IMR-90 (cell line): ENCODE results near the gene MRPS24.

Source experiments
- BHLHE40 ChIP-seq: fragments of 150-350 bp; IDR thresholded peaks from 2 replicates; pipeline ENCODE4 v1.6.1; 2016; ENCODE audit warnings: mild to moderate bottlenecking, low read depth, low read length
- ELK1 ChIP-seq: fragments of 150-350 bp; IDR thresholded peaks from 2 replicates; pipeline ENCODE4 v1.6.1; 2016; ENCODE audit warnings: low read depth, mild to moderate bottlenecking, low read length, moderate library complexity, borderline replicate concordance
- POLR2A ChIP-seq: IDR thresholded peaks from 2 replicates; pipeline ENCODE4 v1.6.1; 2012; ENCODE audit warnings: mild to moderate bottlenecking, low read depth, low read length
- RCOR1 ChIP-seq: IDR thresholded peaks from 2 replicates; pipeline ENCODE4 v1.6.1; 2012; ENCODE audit warnings: mild to moderate bottlenecking, low read length, improper control_type of control experiment; ENCODE audit not compliant: insufficient replicate concordance
- SMC3 ChIP-seq: fragments of 150-350 bp; IDR thresholded peaks from 2 replicates; pipeline ENCODE4 v1.6.1; 2016; ENCODE audit warnings: low read depth, mild to moderate bottlenecking, antibody characterized with exemption, low read length, moderate library complexity
- TF ChIP-seq, protein P1 (sequence below): conservative IDR thresholded peaks from 2 replicates; pipeline ENCODE4 v1.5.1; 2012; ENCODE audit warnings: mild to moderate bottlenecking, low read depth, low read length, improper control_type of control experiment

DNA sequence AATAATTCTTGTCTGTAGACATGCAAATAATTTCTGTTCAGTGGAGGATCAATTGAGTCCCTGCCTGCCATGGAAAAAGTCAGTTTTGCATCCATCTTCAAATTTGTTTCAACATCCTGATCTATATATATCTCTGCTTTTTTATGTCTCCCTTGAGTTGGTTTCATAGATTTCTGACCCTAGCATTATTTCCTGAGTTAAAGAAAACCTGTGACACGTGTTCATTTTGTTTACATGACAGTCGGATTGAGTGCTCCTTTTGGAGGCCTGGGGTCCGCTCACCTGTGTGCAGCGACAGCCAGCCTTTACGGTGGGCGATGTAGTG is 674 bp downstream of the MRPS24 start:
- TF ChIP-seq POLR2A (no peak), ELK1 (no peak), SMC3 (no peak), RCOR1 (no peak), BHLHE40 (no peak)
- TF ChIP-seq, protein P1, sequence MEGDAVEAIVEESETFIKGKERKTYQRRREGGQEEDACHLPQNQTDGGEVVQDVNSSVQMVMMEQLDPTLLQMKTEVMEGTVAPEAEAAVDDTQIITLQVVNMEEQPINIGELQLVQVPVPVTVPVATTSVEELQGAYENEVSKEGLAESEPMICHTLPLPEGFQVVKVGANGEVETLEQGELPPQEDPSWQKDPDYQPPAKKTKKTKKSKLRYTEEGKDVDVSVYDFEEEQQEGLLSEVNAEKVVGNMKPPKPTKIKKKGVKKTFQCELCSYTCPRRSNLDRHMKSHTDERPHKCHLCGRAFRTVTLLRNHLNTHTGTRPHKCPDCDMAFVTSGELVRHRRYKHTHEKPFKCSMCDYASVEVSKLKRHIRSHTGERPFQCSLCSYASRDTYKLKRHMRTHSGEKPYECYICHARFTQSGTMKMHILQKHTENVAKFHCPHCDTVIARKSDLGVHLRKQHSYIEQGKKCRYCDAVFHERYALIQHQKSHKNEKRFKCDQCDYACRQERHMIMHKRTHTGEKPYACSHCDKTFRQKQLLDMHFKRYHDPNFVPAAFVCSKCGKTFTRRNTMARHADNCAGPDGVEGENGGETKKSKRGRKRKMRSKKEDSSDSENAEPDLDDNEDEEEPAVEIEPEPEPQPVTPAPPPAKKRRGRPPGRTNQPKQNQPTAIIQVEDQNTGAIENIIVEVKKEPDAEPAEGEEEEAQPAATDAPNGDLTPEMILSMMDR, result no peak
